Measurements from ENCODE around the gene EIPR1.

The EIPR1 gene

GRCh38 chr2:3305952-3306351 is 71.7 kb downstream of the EIPR1 start:
- Histone ChIP-seq H3K9ac (no peak overlapping the region), H3K4me3 (no peak overlapping the region), H3K27me3 (no peaks in the 10 kb centered on the region), H3K4me1 (peaks cover 11 to 18% (median 15%) of the 10 kb centered on the region in 10 experiments), H3K27ac (no peak overlapping the region), H3K9me3 (replicated peaks in 1 of 11) (peaks cover 0 to 8% (median 0%) of the 10 kb centered on the region in 11 experiments; a peak in 2 of 22 replicates), H3K4me2 (no peak overlapping the region), H3K36me3 (peaks cover 8 to 45% (median 18%) of the 10 kb centered on the region in 11 experiments; a peak in 15 of 22 replicates), H4K20me1 (peaks cover 0 to 37% (median 14%) of the 10 kb centered on the region in 11 experiments; a peak in 11 of 22 replicates)
- no peak for TF ChIP-seq Cebpa-rat (IDR thresholded peaks at IDR 0.05)

DNA sequence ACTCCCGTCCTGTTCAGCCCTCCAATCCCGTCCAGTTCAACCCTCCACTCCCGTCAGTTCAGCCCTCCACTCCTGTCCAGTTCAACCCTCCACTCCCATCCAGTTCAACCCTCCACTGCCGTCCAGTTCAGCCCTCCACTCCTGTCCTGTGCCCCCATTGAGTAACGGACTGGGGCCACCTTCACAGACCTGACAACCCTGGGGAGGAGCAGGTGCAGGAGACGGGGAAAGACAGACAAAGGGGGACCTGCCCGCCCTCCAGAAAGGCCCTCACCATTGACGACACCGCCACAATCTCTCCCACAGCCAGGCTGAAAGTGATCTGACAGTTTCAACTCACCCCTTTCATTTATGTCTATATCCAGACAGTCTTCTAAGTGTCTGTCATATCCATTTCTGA is 72.2 kb downstream of the EIPR1 start:
- Histone ChIP-seq H3K36me3 (peaks cover 8 to 50% (median 23%) of the 10 kb centered on the region in 11 experiments; a peak in 15 of 22 replicates), H3K4me3 (no peak overlapping the region), H3K27me3 (no peaks in the 10 kb centered on the region), H4K20me1 (peaks cover 0 to 37% (median 14%) of the 10 kb centered on the region in 11 experiments; a peak in 11 of 22 replicates), H3K9me3 (replicated peaks in 1 of 11) (peaks cover 0 to 8% (median 0%) of the 10 kb centered on the region in 11 experiments; a peak in 2 of 22 replicates), H3K27ac (no peak overlapping the region), H3K4me1 (peaks cover 11 to 18% (median 15%) of the 10 kb centered on the region in 10 experiments), H3K4me2 (no peak overlapping the region), H3K9ac (no peak overlapping the region)
- TF ChIP-seq Cebpa-rat (IDR thresholded peaks at IDR 0.05): no peak

GRCh38 chr2:3303583-3304406 is 73.8 kb downstream of the EIPR1 start:
- Histone ChIP-seq H3K4me1 (peaks cover 11 to 20% (median 15%) of the 10 kb centered on the region in 10 experiments), H4K20me1 (peaks cover 0 to 39% (median 9%) of the 10 kb centered on the region in 11 experiments; a peak in 11 of 22 replicates), H3K4me2 (peak overlapping the region; percentile 70 to 98 (median 87)), H3K27me3 (no peaks in the 10 kb centered on the region), H3K36me3 (peaks cover 14 to 54% (median 33%) of the 10 kb centered on the region in 11 experiments; a peak in 20 of 22 replicates), H3K27ac (peak overlapping the region; percentile 24 to 83 (median 69); a peak in 20 of 22 replicates), H3K4me3 (peak overlapping the region; percentile 20 to 58 (median 42); a peak in 16 of 20 replicates), H3K9ac (peak overlapping the region; percentile 61 to 81 (median 70)), H3K9me3 (replicated peaks in 1 of 11) (peaks cover 0 to 6% (median 4%) of the 10 kb centered on the region in 11 experiments; a peak in 11 of 22 replicates)
- TF ChIP-seq Cebpa-rat (IDR thresholded peaks at IDR 0.05): no peak

DNA sequence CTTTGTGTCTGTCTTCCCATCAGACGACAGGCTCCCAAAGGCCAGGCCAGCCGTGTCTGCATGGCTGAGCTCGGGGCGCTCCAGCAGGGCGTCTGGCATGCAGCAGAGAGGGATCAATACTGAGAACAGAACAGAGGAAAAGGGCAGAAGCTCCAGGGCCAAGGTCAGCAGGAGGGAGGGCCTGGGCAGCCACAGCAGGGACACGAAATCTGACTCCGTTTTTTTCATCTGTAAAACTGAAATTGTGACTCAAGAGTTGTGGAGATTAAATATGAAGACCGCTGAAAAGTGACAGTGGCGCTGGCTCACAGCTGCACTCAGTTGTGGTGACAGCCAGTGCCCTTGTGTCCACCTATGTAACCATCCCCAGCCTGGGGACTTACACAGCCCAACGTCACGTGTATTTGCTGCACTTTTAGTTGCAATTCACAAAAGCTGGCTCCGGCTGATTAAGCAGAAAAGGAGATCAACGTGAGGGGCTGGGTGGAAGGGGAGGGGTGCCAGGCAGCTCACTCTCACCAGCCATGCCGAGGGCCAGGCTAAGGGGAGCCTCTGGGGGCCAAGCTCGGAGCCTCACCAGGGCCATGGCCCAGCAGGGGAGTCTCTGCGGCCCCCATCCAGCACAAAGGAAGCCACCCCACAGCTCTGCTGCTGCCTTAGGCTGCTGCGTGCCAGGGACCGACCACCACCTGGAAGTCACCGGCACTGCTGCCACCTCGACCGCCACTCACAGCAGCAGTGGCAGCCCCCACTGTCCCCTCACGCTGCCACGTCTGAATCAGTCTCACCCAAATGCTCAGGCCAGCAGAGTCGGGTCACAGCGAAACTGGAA is 74.7 kb downstream of the EIPR1 start:
- H3K4me2 ChIP-seq: peak overlapping the region; percentile 70 to 98 (median 87)
- no peak for TF ChIP-seq Cebpa-rat (IDR thresholded peaks at IDR 0.05)
- peak overlapping the region; percentile 24 to 83 (median 69); a peak in 20 of 22 replicates for H3K27ac ChIP-seq
- peaks cover 0 to 40% (median 9%) of the 10 kb centered on the region in 11 experiments; a peak in 11 of 22 replicates for H4K20me1 ChIP-seq
- H3K4me3 ChIP-seq: peak overlapping the region; percentile 20 to 58 (median 42); a peak in 16 of 20 replicates
- peaks cover 0 to 14% (median 12%) of the 10 kb centered on the region in 11 experiments; a peak in 13 of 22 replicates for H3K9me3 ChIP-seq (replicated peaks in 1 of 11)
- H3K9ac ChIP-seq: peak overlapping the region; percentile 61 to 81 (median 70)
- peaks cover 11 to 28% (median 21%) of the 10 kb centered on the region in 10 experiments for H3K4me1 ChIP-seq
- no peaks in the 10 kb centered on the region for H3K27me3 ChIP-seq
- H3K36me3 ChIP-seq: peaks cover 22 to 57% (median 41%) of the 10 kb centered on the region in 11 experiments; a peak in 21 of 22 replicates

GRCh38 chr2:3302421-3302750 is 75.2 kb downstream of the EIPR1 start:
- Histone ChIP-seq H3K9ac (peak overlapping the region in 7 of 11 experiments; percentile 63 to 81 (median 73); a peak in 7 of 22 replicates), H3K27ac (peak overlapping the region in 1 of 11 experiments; percentile 80; a peak in 1 of 22 replicates), H3K27me3 (no peaks in the 10 kb centered on the region), H3K9me3 (replicated peaks in 1 of 11) (peaks cover 0 to 19% (median 13%) of the 10 kb centered on the region in 11 experiments; a peak in 13 of 22 replicates), H3K4me2 (peak overlapping the region in 9 of 11 experiments; percentile 70 to 98 (median 88); a peak in 16 of 22 replicates), H3K4me3 (no peak overlapping the region), H3K4me1 (peaks cover 11 to 34% (median 24%) of the 10 kb centered on the region in 10 experiments), H3K36me3 (peaks cover 24 to 57% (median 45%) of the 10 kb centered on the region in 11 experiments; a peak in 21 of 22 replicates), H4K20me1 (peaks cover 0 to 39% (median 6%) of the 10 kb centered on the region in 11 experiments; a peak in 11 of 22 replicates)
- TF ChIP-seq Cebpa-rat (IDR thresholded peaks at IDR 0.05): no peak

- peaks cover 0 to 20% (median 13%) of the 10 kb centered on the region in 11 experiments; a peak in 13 of 22 replicates for H3K9me3 ChIP-seq (replicated peaks in 1 of 11)
Observed at GRCh38 chr2:3301001-3301400, 76.6 kb downstream of the EIPR1 start.

GRCh38 chr2:3300224-3300995 is 77.2 kb downstream of the EIPR1 start:
- Histone ChIP-seq H3K4me1 (peaks cover 11 to 36% (median 24%) of the 10 kb centered on the region in 10 experiments), H3K9ac (no peak overlapping the region), H3K27ac (no peak overlapping the region), H3K36me3 (peaks cover 18 to 61% (median 48%) of the 10 kb centered on the region in 11 experiments; a peak in 21 of 22 replicates), H4K20me1 (peaks cover 0 to 46% (median 13%) of the 10 kb centered on the region in 11 experiments; a peak in 14 of 22 replicates), H3K4me3 (no peak overlapping the region), H3K4me2 (no peak overlapping the region), H3K9me3 (replicated peaks in 1 of 11) (peaks cover 0 to 20% (median 13%) of the 10 kb centered on the region in 11 experiments; a peak in 13 of 22 replicates), H3K27me3 (no peaks in the 10 kb centered on the region)
- TF ChIP-seq Cebpa-rat (IDR thresholded peaks at IDR 0.05): no peak

More at GRCh38 chr2:3301001-3301400, 76.6 kb downstream of the EIPR1 start:
- H3K4me3 ChIP-seq: no peak overlapping the region
- no peak overlapping the region for H3K27ac ChIP-seq
- H3K4me2 ChIP-seq: no peak overlapping the region
- H3K9ac ChIP-seq: no peak overlapping the region
- no peak for TF ChIP-seq Cebpa-rat (IDR thresholded peaks at IDR 0.05)
- peaks cover 0 to 46% (median 10%) of the 10 kb centered on the region in 11 experiments; a peak in 12 of 22 replicates for H4K20me1 ChIP-seq
- H3K4me1 ChIP-seq: peaks cover 11 to 36% (median 24%) of the 10 kb centered on the region in 10 experiments
- H3K27me3 ChIP-seq: no peaks in the 10 kb centered on the region
- peaks cover 18 to 61% (median 48%) of the 10 kb centered on the region in 11 experiments; a peak in 21 of 22 replicates for H3K36me3 ChIP-seq

Measured in BLaER1 treated with 17β-estradiol and CSF1 and Interleukin-3, amounts not matched to agents 10 nM and 100 nM (cell line).